Measurements from ENCODE around the gene ATP5PO. TPM values are rescaled to one million over a fixed set of nuclear protein-coding genes. Genes with fewer than 3 reads are reported as not detected.

The ATP5PO gene
- total and polyA plus RNA-seq, 4 donors = 72.8 to 200 (median 131) TPM

- Histone ChIP-seq H3K9ac (ENCODE audit: low read depth in 1 of 2, low read length in 2 of 2) (no peak overlapping the region), H3K9me3 (ENCODE audit: control insufficient read depth in 4 of 4, low read length in 3 of 4) (no peaks in the 10 kb centered on the region), H3K27ac (ENCODE audit: low read depth in 1 of 2, low read length in 2 of 2) (no peak overlapping the region), H3K27me3 (ENCODE audit: control insufficient read depth in 4 of 4, insufficient read depth in 4 of 4, low read length in 3 of 4) (no peaks in the 10 kb centered on the region), H3K4me1 (ENCODE audit: control insufficient read depth in 4 of 4, insufficient read depth in 4 of 4, low read length in 3 of 4) (no peaks in the 10 kb centered on the region), H3K4me3 (ENCODE audit: low read depth in 1 of 3, low read length in 3 of 3) (no peak overlapping the region), H3K36me3 (ENCODE audit: control insufficient read depth in 4 of 4, insufficient read depth in 3 of 4, low read depth in 1 of 4, low read length in 3 of 4) (no peaks in the 10 kb centered on the region)
- TF ChIP-seq REST (IDR thresholded peaks at IDR 0.05) (no peak), HNF4G (IDR thresholded peaks at IDR 0.05) (no peak), SP1 (IDR thresholded peaks at IDR 0.05) (no peak), ZBTB33 (IDR thresholded peaks at IDR 0.05) (no peak), CTCF (IDR thresholded peaks at IDR 0.05; ENCODE audit: low read depth, low read length, missing input control) (no peak), TAF1 (conservative IDR thresholded peaks at IDR 0.05) (no peak), RAD21 (IDR thresholded peaks at IDR 0.05) (no peak), EGR1 (IDR thresholded peaks at IDR 0.05; ENCODE audit: low read depth in 2 of 2) (no peak), YY1 (IDR thresholded peaks at IDR 0.05) (no peak), MAX (IDR thresholded peaks at IDR 0.05) (no peak)
- DNase-seq (ENCODE audit: low spot score) = no peak
- 97% methylated on average over 7 of the region's 7 CpGs for WGBS
Measured at GRCh38 chr21:33885172-33885514, 30.5 kb downstream of the ATP5PO start.

- DNase-seq (ENCODE audit: low spot score) = no peak
- Histone ChIP-seq H3K36me3 (ENCODE audit: control insufficient read depth in 4 of 4, insufficient read depth in 3 of 4, low read depth in 1 of 4, low read length in 3 of 4) (no peaks in the 10 kb centered on the region), H3K4me1 (ENCODE audit: control insufficient read depth in 4 of 4, insufficient read depth in 4 of 4, low read length in 3 of 4) (no peaks in the 10 kb centered on the region), H3K27ac (ENCODE audit: low read depth in 1 of 2, low read length in 2 of 2) (no peak overlapping the region), H3K9me3 (ENCODE audit: control insufficient read depth in 4 of 4, low read length in 3 of 4) (no peaks in the 10 kb centered on the region), H3K27me3 (ENCODE audit: control insufficient read depth in 4 of 4, insufficient read depth in 4 of 4, low read length in 3 of 4) (no peaks in the 10 kb centered on the region), H3K9ac (ENCODE audit: low read depth in 1 of 2, low read length in 2 of 2) (no peak overlapping the region), H3K4me3 (ENCODE audit: low read depth in 1 of 3, low read length in 3 of 3) (no peak overlapping the region)
- WGBS = 88% methylated on average over 20 of the region's 20 CpGs
- TF ChIP-seq SP1 (IDR thresholded peaks at IDR 0.05) = no peak
- TF ChIP-seq YY1 (IDR thresholded peaks at IDR 0.05) = no peak
- TF ChIP-seq GABPA (IDR thresholded peaks at IDR 0.05 in 1 of 2, conservative IDR thresholded peaks at IDR 0.05 in 1 of 2) = no peak
- no peak for TF ChIP-seq ZBTB33 (IDR thresholded peaks at IDR 0.05)
- TF ChIP-seq FOXA2 (IDR thresholded peaks at IDR 0.05) = no peak
- no peak for TF ChIP-seq FOXA1 (IDR thresholded peaks at IDR 0.05)
- TF ChIP-seq EGR1 (IDR thresholded peaks at IDR 0.05; ENCODE audit: low read depth in 2 of 2) = no peak
- TF ChIP-seq REST (IDR thresholded peaks at IDR 0.05) = no peak
- TF ChIP-seq JUND (IDR thresholded peaks at IDR 0.05) = no peak
- no peak for TF ChIP-seq HNF4A (conservative IDR thresholded peaks at IDR 0.05)
- no peak for TF ChIP-seq NR2F2 (IDR thresholded peaks at IDR 0.05)
Measured at GRCh38 chr21:33884376-33885171, 31.0 kb downstream of the ATP5PO start.

Measured in liver (tissue), 9 donors.